ENCODE data around the gene HDGFL2. TPM values are rescaled to one million over a fixed set of nuclear protein-coding genes. Genes with fewer than 3 reads are reported as not detected.

HDGFL2 gene
- total RNA-seq, 3 donors from 2014 or later = 33.0 to 34.1 (median 33.1) TPM

- no peak overlapping the region for H3K27ac ChIP-seq
- H3K4me3 ChIP-seq = no peak overlapping the region
- TF ChIP-seq, protein P1, sequence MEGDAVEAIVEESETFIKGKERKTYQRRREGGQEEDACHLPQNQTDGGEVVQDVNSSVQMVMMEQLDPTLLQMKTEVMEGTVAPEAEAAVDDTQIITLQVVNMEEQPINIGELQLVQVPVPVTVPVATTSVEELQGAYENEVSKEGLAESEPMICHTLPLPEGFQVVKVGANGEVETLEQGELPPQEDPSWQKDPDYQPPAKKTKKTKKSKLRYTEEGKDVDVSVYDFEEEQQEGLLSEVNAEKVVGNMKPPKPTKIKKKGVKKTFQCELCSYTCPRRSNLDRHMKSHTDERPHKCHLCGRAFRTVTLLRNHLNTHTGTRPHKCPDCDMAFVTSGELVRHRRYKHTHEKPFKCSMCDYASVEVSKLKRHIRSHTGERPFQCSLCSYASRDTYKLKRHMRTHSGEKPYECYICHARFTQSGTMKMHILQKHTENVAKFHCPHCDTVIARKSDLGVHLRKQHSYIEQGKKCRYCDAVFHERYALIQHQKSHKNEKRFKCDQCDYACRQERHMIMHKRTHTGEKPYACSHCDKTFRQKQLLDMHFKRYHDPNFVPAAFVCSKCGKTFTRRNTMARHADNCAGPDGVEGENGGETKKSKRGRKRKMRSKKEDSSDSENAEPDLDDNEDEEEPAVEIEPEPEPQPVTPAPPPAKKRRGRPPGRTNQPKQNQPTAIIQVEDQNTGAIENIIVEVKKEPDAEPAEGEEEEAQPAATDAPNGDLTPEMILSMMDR (IDR thresholded peaks at IDR 0.05) = no peak
- no peaks in the 10 kb centered on the region for H3K9me3 ChIP-seq
- no peak for DNase-seq (ENCODE audit: low spot score in 2 of 2)
- H3K36me3 ChIP-seq = no peaks in the 10 kb centered on the region
- intact Hi-C loops (cut with DNase I; ENCODE audit: low total_unique reads) = no loop called here
- no peaks in the 10 kb centered on the region for H3K4me1 ChIP-seq
- no peaks in the 10 kb centered on the region for H3K27me3 ChIP-seq
Observed at GRCh38 chr19:4493104-4493928, 21.2 kb downstream of the HDGFL2 start.

GRCh38 chr19:4493929-4494690, 22.0 kb downstream of the HDGFL2 start:
- H3K9me3 ChIP-seq = no peaks in the 10 kb centered on the region
- no peaks in the 10 kb centered on the region for H3K27me3 ChIP-seq
- intact Hi-C loops (cut with DNase I; ENCODE audit: low total_unique reads) = no loop called here
- no peaks in the 10 kb centered on the region for H3K4me1 ChIP-seq
- no peak for DNase-seq (ENCODE audit: low spot score in 2 of 2)
- H3K36me3 ChIP-seq = no peaks in the 10 kb centered on the region
- H3K27ac ChIP-seq = no peak overlapping the region
- no peak overlapping the region for H3K4me3 ChIP-seq
- TF ChIP-seq, protein P1 (IDR thresholded peaks at IDR 0.05) = no peak
- TF ChIP-seq POLR2A (IDR thresholded peaks at IDR 0.05) (no peak), POLR2AphosphoS5 (IDR thresholded peaks at IDR 0.05) (no peak)

GRCh38 chr19:4494691-4495064, 22.6 kb downstream of the HDGFL2 start:
- DNase-seq (ENCODE audit: low spot score in 2 of 2) = no peak
- H3K27me3 ChIP-seq = no peaks in the 10 kb centered on the region
- intact Hi-C loops (cut with DNase I; ENCODE audit: low total_unique reads) = no loop called here
- no peaks in the 10 kb centered on the region for H3K4me1 ChIP-seq
- no peaks in the 10 kb centered on the region for H3K9me3 ChIP-seq
- no peak overlapping the region for H3K4me3 ChIP-seq
- no peak for TF ChIP-seq POLR2A (IDR thresholded peaks at IDR 0.05)
- TF ChIP-seq POLR2AphosphoS5 (IDR thresholded peaks at IDR 0.05) = no peak
- TF ChIP-seq, protein P1 (IDR thresholded peaks at IDR 0.05) = no peak
- H3K36me3 ChIP-seq = no peaks in the 10 kb centered on the region
- H3K27ac ChIP-seq = no peak overlapping the region

DNA sequence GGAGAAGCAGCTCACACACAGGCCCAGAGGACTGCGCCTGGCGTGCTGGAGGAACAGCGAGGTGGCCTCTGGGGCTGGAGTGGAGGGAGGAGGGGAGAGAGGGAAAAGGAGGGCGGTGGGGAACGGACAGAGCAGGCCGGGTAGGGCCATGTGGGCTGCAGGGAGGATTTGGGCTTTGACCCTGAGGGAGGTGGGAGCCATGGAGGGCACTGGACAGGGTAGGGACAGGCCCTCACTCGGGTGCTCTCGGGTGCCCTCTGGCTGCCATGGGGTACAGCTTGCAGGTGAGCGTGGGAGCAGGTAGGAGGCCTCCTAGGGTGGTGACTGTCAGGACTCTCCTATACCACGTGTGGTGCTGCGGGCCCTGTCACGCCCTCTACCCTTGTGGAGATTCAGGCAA, 23.4 kb downstream of the HDGFL2 start:
- Histone ChIP-seq H3K9me3 (no peaks in the 10 kb centered on the region), H3K27ac (no peak overlapping the region), H3K4me1 (no peaks in the 10 kb centered on the region), H3K4me3 (no peak overlapping the region), H3K36me3 (no peaks in the 10 kb centered on the region), H3K27me3 (no peaks in the 10 kb centered on the region)
- TF ChIP-seq, protein P1 (IDR thresholded peaks at IDR 0.05) = no peak
- TF ChIP-seq POLR2AphosphoS5 (IDR thresholded peaks at IDR 0.05) (no peak), POLR2A (IDR thresholded peaks at IDR 0.05) (no peak)
- no peak for DNase-seq (ENCODE audit: low spot score in 2 of 2)
- intact Hi-C loops (cut with DNase I; ENCODE audit: low total_unique reads) = no loop called here

DNA sequence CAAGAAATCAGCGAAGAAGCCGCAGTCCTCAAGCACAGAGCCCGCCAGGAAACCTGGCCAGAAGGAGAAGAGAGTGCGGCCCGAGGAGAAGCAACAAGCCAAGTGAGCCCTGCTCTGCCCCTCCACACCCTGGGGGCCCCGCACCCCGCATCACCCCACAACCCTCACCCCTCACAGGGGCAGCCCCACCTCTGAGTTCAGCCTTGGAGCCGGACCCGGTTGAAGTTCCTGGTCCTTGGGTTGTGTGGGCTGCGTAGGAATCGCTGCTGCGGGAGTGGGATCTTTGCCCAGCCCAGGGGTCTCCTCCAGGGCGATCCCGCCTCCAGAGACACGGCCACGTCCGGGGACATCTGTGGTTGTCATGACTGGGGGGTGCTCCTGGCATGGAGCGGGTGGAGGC, 24.2 kb downstream of the HDGFL2 start:
- Histone ChIP-seq H3K9me3 (no peaks in the 10 kb centered on the region), H3K36me3 (no peaks in the 10 kb centered on the region), H3K4me3 (no peak overlapping the region), H3K4me1 (no peaks in the 10 kb centered on the region), H3K27ac (no peak overlapping the region), H3K27me3 (no peaks in the 10 kb centered on the region)
- DNase-seq (ENCODE audit: low spot score in 2 of 2) = no peak
- intact Hi-C loops (cut with DNase I; ENCODE audit: low total_unique reads) = no loop called here
- TF ChIP-seq, protein P1 (IDR thresholded peaks at IDR 0.05) = no peak
- no peak for TF ChIP-seq POLR2A (IDR thresholded peaks at IDR 0.05)
- no peak for TF ChIP-seq POLR2AphosphoS5 (IDR thresholded peaks at IDR 0.05)

Measured in breast epithelium (tissue), 4 donors.